Mucosa of gallbladder (tissue), 1 donor: ENCODE data around the gene TRAF1. TPM values are rescaled to one million over a fixed set of nuclear protein-coding genes. Genes with fewer than 3 reads are reported as not detected.

Experiments
- total RNA-seq: library from RNA; stranded (reverse); gene quantifications from one replicate; pipeline ENCODE4 v1.2.1, GENCODE V29; 2021
- donor health status: DM: no; HTN: no; CAD: no.

TRAF1 gene
- total RNA-seq, 1 donor from 2014 or later, result 7.9 TPM

Other genes with a start within 250 kb of the TRAF1 start
- 15.5 TPM for gene MEGF9, start 212.3 kb downstream of the TRAF1 start, total RNA-seq
- 44.9 TPM for gene FBXW2, start 133.4 kb downstream of the TRAF1 start, total RNA-seq
- gene PSMD5, start 83.9 kb downstream of the TRAF1 start, total RNA-seq, result 65.1 TPM
- gene PHF19, start 49.6 kb downstream of the TRAF1 start, total RNA-seq, result 25.9 TPM
- 6.2 TPM for gene C5, start 123.5 kb upstream of the TRAF1 start, total RNA-seq
- 11.7 TPM for gene CNTRL, start 148.2 kb upstream of the TRAF1 start, total RNA-seq